NCI-H510A treated with DMSO at 0.1 percent for 48 hours (cell line): ENCODE results near the gene HDHD2.

Experiments used
- DNase-seq: peaks from one replicate; lab custom pipeline; 2025; lab: John Stamatoyannopoulos, UW

Gene HDHD2

DNA sequence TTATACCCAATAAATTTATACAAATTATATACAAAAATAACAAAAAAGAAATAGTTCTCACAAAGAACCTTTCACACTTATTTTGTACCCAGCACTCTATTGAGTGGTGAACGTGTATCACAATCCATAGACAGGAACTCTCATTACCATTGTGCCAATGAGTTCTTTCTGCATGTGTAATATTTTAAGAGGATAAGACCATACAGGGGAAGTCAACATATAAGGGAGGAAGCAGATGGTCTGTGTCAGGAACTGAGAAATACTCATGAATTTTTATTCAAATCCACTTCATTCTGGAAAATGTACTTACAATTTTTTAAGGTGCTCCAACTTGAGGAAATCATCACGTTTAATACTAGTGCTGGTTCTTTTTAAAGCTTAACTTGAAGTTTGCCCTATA is 87.8 kb downstream of the HDHD2 start:
- no peak for DNase-seq
